Measurements from ENCODE around the gene SMIM33. TPM values are rescaled to one million over a fixed set of nuclear protein-coding genes. Genes with fewer than 3 reads are reported as not detected.
"Not testable (repeated sequence)": the region's sequence is repeated elsewhere in the genome, so short reads cannot be mapped to it uniquely, and the experiment has no call there.

The SMIM33 gene
- under 1 TPM; 0.14 to 0.37 TPM for total RNA-seq

DNA sequence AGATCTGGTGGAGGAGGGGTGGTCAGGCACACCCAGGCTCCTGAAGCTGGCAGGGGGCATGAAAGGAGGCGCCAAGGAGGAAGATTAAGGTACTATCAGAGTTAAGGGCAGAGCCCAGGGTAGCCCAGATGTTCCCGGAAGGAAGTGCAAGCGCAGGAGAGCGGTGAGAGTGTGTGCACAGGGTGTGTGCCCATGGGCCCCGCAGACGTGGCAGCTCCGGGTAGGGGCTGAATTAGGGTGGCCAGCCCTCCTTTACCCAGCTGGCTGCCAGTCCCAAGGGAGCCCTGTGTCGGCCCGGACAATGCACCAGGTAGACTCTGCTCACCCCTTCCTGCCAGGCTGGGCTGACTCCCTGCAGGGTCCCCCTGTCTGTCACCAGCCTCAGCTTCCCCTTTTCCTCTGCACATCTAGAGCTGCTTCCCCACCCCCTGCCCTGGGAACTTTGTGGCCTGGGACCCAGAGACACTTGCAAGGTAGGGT lies at the start of gene SMIM33:
Gene SMIM33 (plus strand): TSS at position 184 of the 480 bp plus-strand sequence. CDS start 118 bp downstream, at position 302.
- H3K27me3 Mint-ChIP-seq (ENCODE audit: low read depth), result no peaks in the 10 kb centered on the region
- CTCF ChIA-PET, result interaction anchor here (0.6 to 1.6 kb wide), 6 partner anchors 10 to 282 kb away, joined by 3 to 4 read pairs (median 3); partner anchors contain the start of genes DNAJC18 and STING1
- peaks cover 68% of the 10 kb centered on the region for H3K4me1 Mint-ChIP-seq (ENCODE audit: low read depth)
- peaks cover 15% of the 10 kb centered on the region for H3K36me3 Mint-ChIP-seq (ENCODE audit: low read depth)
- DNase-seq, result peak; percentile 61
- H3K27ac Mint-ChIP-seq, result peak within 1 kb of the TSS; percentile 93
- intact Hi-C loops (cut with micrococcal nuclease), result loop anchor here (5.0 kb wide), 1 partner anchor 41 kb away; no protein-coding TSS in a partner anchor
- H3K9me3 Mint-ChIP-seq, result no peaks in the 10 kb centered on the region
- H3K4me3 Mint-ChIP-seq, result peak within 1 kb of the TSS; percentile 75

GRCh38 chr5:139422307-139422893 lies 48.4 kb upstream of the SMIM33 start:
- peak; percentile 77 for DNase-seq
- Mint-ChIP-seq H3K9me3 (no peaks in the 10 kb centered on the region), H3K36me3 (ENCODE audit: low read depth) (peaks cover 37% of the 10 kb centered on the region), H3K4me1 (ENCODE audit: low read depth) (peaks cover 5% of the 10 kb centered on the region), H3K4me3 (no peak overlapping the region), H3K27ac (no peak overlapping the region), H3K27me3 (ENCODE audit: low read depth) (no peaks in the 10 kb centered on the region)
- intact Hi-C loops (cut with micrococcal nuclease), result loop anchor here (1.0 to 2.0 kb wide), 7 partner anchors 50 to 343 kb away; partner anchors contain the start of genes STING1 and UBE2D2
- CTCF ChIA-PET, result interaction anchor here (0.6 to 9.3 kb wide), 35 partner anchors 8 to 249 kb away, joined by 3 to 326 read pairs (median 5); partner anchors contain the start of genes DNAJC18, SPATA24 and STING1

- DNase-seq, result no peak
- Mint-ChIP-seq H3K36me3 (ENCODE audit: low read depth) (peaks cover 27% of the 10 kb centered on the region), H3K27me3 (ENCODE audit: low read depth) (no peaks in the 10 kb centered on the region), H3K4me1 (ENCODE audit: low read depth) (peaks cover 16% of the 10 kb centered on the region), H3K4me3 (no peak overlapping the region), H3K27ac (no peak overlapping the region), H3K9me3 (no peaks in the 10 kb centered on the region)
- CTCF ChIA-PET, result interaction anchor here (0.6 to 9.3 kb wide), 3 partner anchors 9 to 341 kb away, joined by 3 to 326 read pairs (median 3); no protein-coding TSS in a partner anchor
- intact Hi-C loops (cut with micrococcal nuclease), result no loop called here
Measured at GRCh38 chr5:139425497-139425896, 45.3 kb upstream of the SMIM33 start.

DNA sequence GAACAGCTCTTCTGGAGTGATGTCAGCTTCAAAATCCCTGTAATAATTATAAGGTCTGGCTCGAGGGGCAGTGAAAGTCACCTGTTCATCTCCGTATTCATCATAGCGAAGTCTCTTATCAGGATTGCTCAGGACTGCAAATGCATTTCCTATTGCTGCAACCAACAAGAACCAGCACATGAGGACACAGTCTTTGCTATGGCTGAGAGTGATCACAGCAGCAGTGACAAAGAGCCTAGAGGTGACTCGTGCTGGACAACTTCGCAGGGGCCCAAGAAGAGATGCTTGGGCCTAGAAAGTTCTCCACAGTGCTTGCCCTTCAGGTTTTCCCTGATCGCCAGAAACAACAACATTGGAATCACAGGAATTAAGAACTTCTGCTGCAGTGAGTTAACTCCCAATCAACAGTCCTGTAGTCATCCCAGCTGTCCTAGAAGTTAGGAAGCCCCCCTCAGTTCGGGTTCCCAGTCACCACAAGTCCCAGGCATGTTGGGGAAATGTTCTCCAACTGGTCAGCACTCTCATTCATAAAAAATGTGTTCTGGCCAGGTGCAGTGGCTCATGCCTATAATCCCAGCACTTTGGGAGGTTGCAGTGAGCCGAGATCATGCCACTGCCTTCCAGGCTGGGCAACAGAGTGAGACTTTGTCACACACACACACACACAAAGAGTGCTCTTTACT lies 44.5 kb upstream of the SMIM33 start:
- no peak for DNase-seq
- Mint-ChIP-seq H3K27ac (no peak overlapping the region), H3K4me3 (no peak overlapping the region), H3K27me3 (ENCODE audit: low read depth) (no peaks in the 10 kb centered on the region), H3K36me3 (ENCODE audit: low read depth) (peaks cover 26% of the 10 kb centered on the region), H3K4me1 (ENCODE audit: low read depth) (peaks cover 22% of the 10 kb centered on the region), H3K9me3 (no peaks in the 10 kb centered on the region)
- CTCF ChIA-PET, result interaction anchor here (0.8 to 9.3 kb wide), 2 partner anchors 10 to 89 kb away, joined by 3 to 326 read pairs; no protein-coding TSS in a partner anchor
- intact Hi-C loops (cut with micrococcal nuclease), result no loop called here

DNA sequence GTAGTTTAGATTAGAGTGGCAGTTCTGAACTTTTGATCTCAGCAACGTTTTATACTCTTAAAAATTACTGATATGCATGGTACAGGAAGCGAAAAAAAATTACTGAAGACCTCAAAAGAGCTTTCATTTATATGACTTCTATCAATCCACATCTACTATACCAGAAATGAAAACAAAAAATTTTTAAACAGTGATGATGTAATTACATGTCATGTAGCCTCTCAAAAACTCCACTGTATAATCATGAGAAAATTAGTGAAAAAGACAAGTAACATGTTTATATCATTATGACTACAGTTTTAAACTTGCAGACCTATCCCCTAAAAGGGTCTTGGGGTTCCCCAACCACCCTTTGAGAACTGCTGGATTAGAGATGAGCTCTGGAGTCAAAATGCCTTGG lies 40.8 kb upstream of the SMIM33 start:
- CTCF ChIA-PET, result interaction anchor here (0.6 to 6.1 kb wide), 7 partner anchors 10 to 329 kb away, joined by 3 to 38 read pairs (median 5); partner anchors contain the start of genes ECSCR and SPATA24
- peaks cover 10% of the 10 kb centered on the region for H3K36me3 Mint-ChIP-seq (ENCODE audit: low read depth)
- no peaks in the 10 kb centered on the region for H3K27me3 Mint-ChIP-seq (ENCODE audit: low read depth)

DNA sequence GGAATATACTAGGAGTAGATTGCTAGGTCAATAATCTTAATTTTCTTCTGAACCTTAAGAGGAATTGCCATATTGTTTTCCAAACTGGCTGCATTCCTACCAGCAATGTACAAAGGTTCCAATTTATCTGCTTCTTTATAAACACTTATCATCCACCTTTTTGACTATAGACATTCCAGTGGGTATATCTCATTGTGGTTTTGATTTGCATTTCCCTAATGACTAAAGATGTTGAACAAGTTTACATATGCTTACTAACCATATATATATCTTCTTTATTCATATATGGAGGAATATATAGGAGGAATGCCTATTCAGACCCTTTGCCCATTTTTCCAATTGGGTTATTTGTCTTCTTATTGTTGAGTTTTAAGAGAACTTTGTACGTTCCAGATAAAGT lies 39.1 kb upstream of the SMIM33 start:
- Mint-ChIP-seq H3K36me3 (ENCODE audit: low read depth) (peaks cover 7% of the 10 kb centered on the region), H3K4me3 (no peak overlapping the region), H3K27ac (no peak overlapping the region), H3K9me3 (no peaks in the 10 kb centered on the region), H3K4me1 (ENCODE audit: low read depth) (peaks cover 21% of the 10 kb centered on the region), H3K27me3 (ENCODE audit: low read depth) (no peaks in the 10 kb centered on the region)
- CTCF ChIA-PET, result interaction anchor here (0.6 to 6.1 kb wide), 5 partner anchors 9 to 180 kb away, joined by 3 to 38 read pairs (median 5); no protein-coding TSS in a partner anchor
- intact Hi-C loops (cut with micrococcal nuclease), result no loop called here
- no peak for DNase-seq

More for the DNA sequence above, 40.8 kb upstream of the SMIM33 start:
- DNase-seq, result no peak
- peaks cover 21% of the 10 kb centered on the region for H3K4me1 Mint-ChIP-seq (ENCODE audit: low read depth)
- intact Hi-C loops (cut with micrococcal nuclease), result loop anchor here (1.0 kb wide), 1 partner anchor 17 kb away; no protein-coding TSS in a partner anchor
- H3K27ac Mint-ChIP-seq, result peak overlapping the region; percentile 77
- no peaks in the 10 kb centered on the region for H3K9me3 Mint-ChIP-seq
- no peak overlapping the region for H3K4me3 Mint-ChIP-seq

DNA sequence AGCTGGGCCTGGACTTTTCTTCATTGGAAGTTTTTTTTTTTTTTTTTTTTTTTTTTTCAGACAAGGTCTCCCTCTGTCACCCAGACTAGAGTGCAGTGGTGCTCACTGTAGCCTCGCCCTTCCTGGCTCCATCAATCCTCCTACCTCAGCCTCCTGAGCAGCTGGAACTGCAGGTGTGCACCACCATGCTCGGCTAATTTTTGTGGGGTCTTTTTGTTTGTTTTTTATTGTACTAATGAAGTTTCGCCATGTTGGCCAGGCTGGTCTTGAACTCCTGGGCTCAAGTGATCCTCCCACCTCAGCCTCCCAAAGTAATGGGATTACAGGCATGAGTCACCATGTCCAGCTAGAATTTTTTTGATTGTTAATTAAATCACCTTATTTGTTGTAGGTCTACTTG lies 35.1 kb upstream of the SMIM33 start:
- Mint-ChIP-seq H3K27ac (no peak overlapping the region), H3K4me3 (no peak overlapping the region), H3K4me1 (ENCODE audit: low read depth) (peaks cover 36% of the 10 kb centered on the region), H3K9me3 (no peaks in the 10 kb centered on the region), H3K36me3 (ENCODE audit: low read depth) (peaks cover 6% of the 10 kb centered on the region), H3K27me3 (ENCODE audit: low read depth) (no peaks in the 10 kb centered on the region)
- no peak for DNase-seq
- intact Hi-C loops (cut with micrococcal nuclease), result no loop called here
- CTCF ChIA-PET, result interaction anchor here (0.6 to 1.7 kb wide), 4 partner anchors 8 to 46 kb away, joined by 3 to 5 read pairs (median 4); partner anchors contain the start of gene STING1

DNA sequence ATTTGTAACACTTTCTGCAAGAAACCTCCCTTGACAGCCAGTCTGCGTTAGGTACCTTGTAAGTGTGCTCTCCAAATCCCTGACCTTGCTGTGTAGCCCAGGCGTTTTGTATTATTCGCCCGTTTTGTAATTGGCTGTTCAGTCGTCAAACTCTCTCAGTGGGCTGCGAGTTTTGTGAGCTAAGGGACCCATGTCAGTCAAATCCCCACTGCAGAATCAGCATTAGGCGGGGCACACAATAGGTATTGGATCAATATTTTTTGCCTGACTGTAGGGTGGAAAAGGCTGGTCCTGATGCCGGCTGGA lies 32.1 kb upstream of the SMIM33 start:
- Mint-ChIP-seq H3K4me3 (peak overlapping the region; percentile 95), H3K27me3 (ENCODE audit: low read depth) (no peaks in the 10 kb centered on the region), H3K9me3 (no peaks in the 10 kb centered on the region), H3K4me1 (ENCODE audit: low read depth) (peaks cover 36% of the 10 kb centered on the region), H3K36me3 (ENCODE audit: low read depth) (peaks cover 6% of the 10 kb centered on the region), H3K27ac (peak overlapping the region; percentile 51)
- no peak for DNase-seq
- intact Hi-C loops (cut with micrococcal nuclease), result loop anchor here (1.0 to 2.0 kb wide), 5 partner anchors 9 to 124 kb away; partner anchors contain the start of genes SPATA24 and STING1
- CTCF ChIA-PET, result interaction anchor here (1.1 to 3.6 kb wide), 7 partner anchors 9 to 79 kb away, joined by 3 to 26 read pairs (median 5); no protein-coding TSS in a partner anchor

DNA sequence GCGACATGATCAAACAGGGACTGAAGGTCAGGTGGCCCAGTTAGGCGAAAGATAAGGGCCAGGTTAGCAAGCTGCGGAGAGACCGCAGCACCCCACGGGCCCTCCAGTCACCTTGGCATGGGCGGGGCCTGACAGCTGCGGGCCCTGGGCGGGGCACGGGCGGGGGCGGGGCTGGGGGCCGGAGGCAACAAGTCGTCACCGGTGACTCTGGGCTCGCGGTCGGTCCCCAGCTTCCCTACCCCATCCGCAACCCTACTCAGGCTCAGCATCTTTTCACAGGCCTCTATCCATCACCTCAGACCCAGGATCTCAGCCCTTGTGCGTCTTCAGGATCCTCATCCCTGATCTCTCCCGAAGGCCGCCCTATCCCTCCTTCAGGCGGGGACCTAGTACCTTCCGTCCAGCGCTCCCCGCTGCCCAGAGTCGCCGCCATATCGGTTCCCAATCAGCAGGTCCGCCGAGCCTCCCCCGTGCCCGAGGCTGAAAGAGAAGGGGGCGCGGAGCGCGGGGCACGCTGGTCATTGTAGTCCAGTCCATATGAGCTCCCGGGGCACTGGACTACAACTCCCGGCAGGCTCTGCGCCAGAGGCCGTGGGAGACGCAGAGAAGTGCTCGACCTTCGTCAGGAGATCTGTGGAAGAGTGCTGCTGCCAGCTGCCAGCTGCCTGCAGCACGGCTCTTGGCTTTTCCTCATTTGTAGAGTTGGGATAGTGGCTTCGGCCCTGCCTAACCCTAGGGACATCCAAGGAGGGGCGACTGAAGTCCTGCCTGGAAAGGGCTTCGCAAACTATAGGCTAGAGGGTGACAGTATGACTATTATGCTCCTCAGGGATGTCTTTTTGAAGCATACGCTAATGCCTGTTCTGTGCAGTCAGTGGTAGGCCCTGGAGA lies 31.5 kb upstream of the SMIM33 start, which contains the start of gene DNAJC18:
Gene DNAJC18 (minus strand): TSS at position 513 of the 891 bp plus-strand sequence. CDS start 80 bp downstream, at position 433.
- peak; percentile 94 for DNase-seq
- Mint-ChIP-seq H3K4me3 (peak within 1 kb of the TSS; percentile 95), H3K27me3 (ENCODE audit: low read depth) (no peaks in the 10 kb centered on the region), H3K9me3 (no peaks in the 10 kb centered on the region), H3K36me3 (ENCODE audit: low read depth) (peaks cover 6% of the 10 kb centered on the region), H3K4me1 (ENCODE audit: low read depth) (peaks cover 42% of the 10 kb centered on the region), H3K27ac (peak within 1 kb of the TSS; percentile 98)
- CTCF ChIA-PET, result interaction anchor here (0.8 to 3.6 kb wide), 8 partner anchors 9 to 78 kb away, joined by 3 to 26 read pairs (median 6); no protein-coding TSS in a partner anchor
- intact Hi-C loops (cut with micrococcal nuclease), result loop anchor here (1.0 to 2.0 kb wide), 5 partner anchors 8 to 124 kb away; partner anchors contain the start of genes SPATA24 and STING1

DNA sequence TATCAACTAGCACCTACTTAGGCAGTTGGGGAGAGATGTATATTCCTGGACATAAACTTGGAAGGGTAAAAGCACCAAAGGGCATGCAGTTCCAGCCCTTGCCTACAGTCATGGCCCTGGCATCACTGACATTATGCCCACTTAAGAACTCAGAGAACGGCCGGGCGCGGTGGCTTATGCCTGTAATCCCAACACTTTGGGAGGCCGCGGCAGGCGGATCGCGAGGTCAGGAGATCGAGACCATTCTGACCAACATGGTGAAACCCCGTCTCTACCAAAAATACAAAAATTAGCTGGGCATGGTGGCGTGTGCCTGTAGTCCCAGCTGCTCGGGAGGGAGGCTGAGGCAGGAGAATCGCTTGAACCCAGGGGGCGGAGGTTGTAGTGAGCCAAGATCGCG lies 30.4 kb upstream of the SMIM33 start:
- H3K4me3 Mint-ChIP-seq; H3K9me3 Mint-ChIP-seq; intact Hi-C loops (cut with micrococcal nuclease); DNase-seq; H3K27ac Mint-ChIP-seq; H3K27me3 Mint-ChIP-seq (ENCODE audit: low read depth); H3K36me3 Mint-ChIP-seq (ENCODE audit: low read depth): not testable (repeated sequence)
- H3K4me1 Mint-ChIP-seq (ENCODE audit: low read depth), result peaks cover 51% of the 10 kb centered on the region
- CTCF ChIA-PET, result interaction anchor here (1.0 to 1.4 kb wide), 2 partner anchors 18 to 20 kb away, joined by 3 to 7 read pairs; no protein-coding TSS in a partner anchor

DNA sequence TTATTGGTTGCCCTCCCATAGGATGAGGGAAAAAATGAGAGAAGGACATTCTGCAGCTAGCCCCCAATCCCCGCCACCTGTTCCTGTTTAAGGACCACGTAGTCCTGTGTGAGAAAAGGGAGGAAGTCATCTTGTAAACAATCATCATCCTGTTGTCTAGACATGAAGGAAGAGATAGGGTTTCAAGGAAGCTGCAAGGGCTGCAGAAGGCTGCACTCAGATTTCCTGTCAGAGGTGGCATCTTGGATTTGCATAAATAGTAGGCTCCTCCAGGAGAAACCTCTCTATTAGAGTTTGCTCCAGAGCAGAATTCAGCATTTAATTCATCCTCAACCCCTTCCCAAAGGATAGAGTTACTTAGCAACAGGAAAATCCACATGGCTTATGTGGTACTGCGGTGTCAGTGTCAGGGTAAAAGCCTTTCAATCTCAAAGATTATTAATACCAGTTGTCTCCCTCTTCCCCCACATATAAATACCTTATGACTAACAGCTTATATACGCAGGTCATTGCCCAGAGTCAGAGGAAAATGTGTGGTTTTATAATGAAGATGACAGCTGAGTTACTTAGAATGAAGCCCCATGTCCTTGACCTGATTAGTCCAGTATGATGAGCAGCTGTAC lies 26.9 kb upstream of the SMIM33 start:
- Mint-ChIP-seq H3K4me3 (no peak overlapping the region), H3K9me3 (peaks cover 8% of the 10 kb centered on the region), H3K27me3 (ENCODE audit: low read depth) (no peaks in the 10 kb centered on the region), H3K27ac (peak overlapping the region; percentile 80), H3K36me3 (ENCODE audit: low read depth) (peaks cover 7% of the 10 kb centered on the region), H3K4me1 (ENCODE audit: low read depth) (peaks cover 69% of the 10 kb centered on the region)
- CTCF ChIA-PET, result interaction anchor here (2.8 to 3.6 kb wide), 2 partner anchors 21 to 70 kb away, joined by 11 to 16 read pairs; no protein-coding TSS in a partner anchor
- no peak for DNase-seq
- intact Hi-C loops (cut with micrococcal nuclease), result no loop called here
